NCI-H526 (cell line): ENCODE data around the gene AIP.

Experiments used
- DNase-seq, 2 experiments: peaks; one replicate each; lab custom pipeline; 2025; lab: John Stamatoyannopoulos, UW

The AIP gene

GRCh38 chr11:67493548-67494370, 10.9 kb downstream of the AIP start:
- no peak for DNase-seq

GRCh38 chr11:67494371-67495233, 11.8 kb downstream of the AIP start:
- DNase-seq = no peak

GRCh38 chr11:67495234-67496005, 12.6 kb downstream of the AIP start:
- no peak for DNase-seq

GRCh38 chr11:67496113-67496512, 13.3 kb downstream of the AIP start:
- no peak for DNase-seq

- no peak for DNase-seq
These were observed 14.9 kb downstream of the AIP start for GRCh38 chr11:67497656-67498291.

GRCh38 chr11:67498544-67498972, 15.7 kb downstream of the AIP start:
- DNase-seq = no peak

- DNase-seq = no peak
These were observed 17.1 kb downstream of the AIP start for GRCh38 chr11:67499808-67500483.

- DNase-seq = peak in 1 of 2 experiments; percentile 39
These were observed 17.6 kb downstream of the AIP start for GRCh38 chr11:67500484-67500821.

- no peak for DNase-seq
These were observed 18.2 kb downstream of the AIP start for GRCh38 chr11:67500831-67501715.

- DNase-seq = no peak
These were observed 19.0 kb downstream of the AIP start for GRCh38 chr11:67501854-67502253.

GRCh38 chr11:67502328-67502979, 19.6 kb downstream of the AIP start:
- DNase-seq = no peak

GRCh38 chr11:67503119-67504004, 20.5 kb downstream of the AIP start:
- DNase-seq = no peak

GRCh38 chr11:67504005-67504949, 21.5 kb downstream of the AIP start:
- DNase-seq = peak in 1 of 2 experiments; percentile 59

- peak in 1 of 2 experiments; percentile 77 for DNase-seq
These were observed 22.2 kb downstream of the AIP start, which contains the start of gene PITPNM1 for GRCh38 chr11:67504950-67505581. Gene PITPNM1, minus strand, starts transcription at chr11:67505363. Its CDS starts 1,183 bp downstream, at chr11:67504180.

GRCh38 chr11:67505605-67506396, 23.0 kb downstream of the AIP start:
- peak; percentile 88 to 97 for DNase-seq
